GM12878 (cell line): Measurements from ENCODE around the gene SLC35B4. TPM values are rescaled to one million over a fixed set of nuclear protein-coding genes. Genes with fewer than 3 reads are reported as not detected.

ENCODE experiments used
- ATAC-seq: fragments of 200-7000 bp; cut with Tn5 transposase; 3 replicates; pipeline ENCODE4 v1.9.1; 2020; ENCODE audit warnings: mild to moderate bottlenecking, moderate library complexity
- BruUV-seq: library from RNA; stranded (reverse); fragments of 400-500 nt; replicated peaks from 2 replicates; lab custom pipeline; 2021; lab: Mats Ljungman, UMichigan
- CTCF ChIA-PET: fragments of 300-600 bp; sonication (Branson Sonifier 250); formaldehyde crosslinking; extraction: SDS; loops from one replicate; lab custom pipeline; 2021; ENCODE audit warnings: inconsistent platforms; lab: Yijun Ruan, JAX
- POLR2A ChIA-PET: fragments of 350-600 bp; formaldehyde crosslinking; extraction: SDS; loops from one replicate; lab custom pipeline; 2021; ENCODE audit warnings: inconsistent platforms; lab: Charles Lee
- RAD21 ChIA-PET: fragments of 300-600 bp; sonication (Branson Sonifier 250); formaldehyde crosslinking; loops from one replicate; lab custom pipeline; 2023; ENCODE audit warnings: antibody characterized with exemption; ENCODE audit not compliant: unreplicated experiment; lab: Charles Lee
- SMC1A ChIA-PET: fragments of 300-600 bp; sonication (Branson Sonifier 250); formaldehyde crosslinking; loops from one replicate; lab custom pipeline; 2023; ENCODE audit not compliant: unreplicated experiment, uncharacterized antibody; lab: Charles Lee
- DNase-seq: peaks from one replicate; pipeline ENCODE4 v3.0.0-alpha.2; 2011; ENCODE audit warnings: low read depth, low spot score
- FAIRE-seq: peaks from 3 replicates; lab custom pipeline; 2011; peaks lifted over from hg19 to GRCh38; lab: Jason Lieb, UNC
- H2AFZ ChIP-seq: 2 replicates; pipeline ENCODE4 v1.6.0; 2011; ENCODE audit warnings: low read depth, low read length, control low read depth; ENCODE audit not compliant: control insufficient read depth
- H3K27ac ChIP-seq: 2 replicates; pipeline ENCODE4 v1.5.1; 2011; ENCODE audit warnings: control low read depth; ENCODE audit not compliant: control insufficient read depth, insufficient read depth
- H3K27me3 ChIP-seq, 2 experiments: replicated peaks in 1 of 2; 2 replicates each; pipeline versions ENCODE4 v1.6.0 to v1.6.1; 2011; ENCODE audit warnings: low read length in 1 of 2; ENCODE audit not compliant: control insufficient read depth in 2 of 2, insufficient read depth in 2 of 2
- H3K36me3 ChIP-seq, 2 experiments: 2 replicates each; pipeline ENCODE4 v1.5.1; 2011; ENCODE audit warnings: low read length in 1 of 2; ENCODE audit not compliant: control insufficient read depth in 2 of 2, insufficient read depth in 2 of 2
- H3K4me1 ChIP-seq: 2 replicates; pipeline ENCODE4 v1.6.1; 2011; ENCODE audit warnings: mild to moderate bottlenecking, low read length, moderate library complexity, mixed read lengths; ENCODE audit not compliant: control insufficient read depth, insufficient read depth
- H3K4me2 ChIP-seq: 2 replicates; pipeline ENCODE4 v1.6.0; 2011; ENCODE audit warnings: control low read depth; ENCODE audit not compliant: control insufficient read depth, insufficient read depth
- H3K4me3 ChIP-seq: fragments of 200-600 bp; sonication (generic); 2 replicates; pipeline ENCODE4 v1.5.1; 2016
- H3K79me2 ChIP-seq: 2 replicates; pipeline ENCODE4 v1.6.0; 2011; ENCODE audit warnings: low read length; ENCODE audit not compliant: control insufficient read depth, insufficient read depth
- H3K9ac ChIP-seq: 2 replicates; pipeline ENCODE4 v1.8.0; 2011; ENCODE audit warnings: low read length, control low read depth, mixed read lengths; ENCODE audit not compliant: control insufficient read depth, insufficient read depth
- H3K9me3 ChIP-seq: replicated peaks from 3 replicates; pipeline ENCODE4 v1.5.1; 2011; ENCODE audit warnings: mild to moderate bottlenecking, low read length; ENCODE audit not compliant: control insufficient read depth, insufficient read depth
- H4K20me1 ChIP-seq: 2 replicates; pipeline ENCODE4 v1.6.0; 2011; ENCODE audit not compliant: control insufficient read depth, insufficient read depth
- ATF7 ChIP-seq: fragments of 450-650 bp; IDR thresholded peaks from 2 replicates; pipeline ENCODE4 v1.6.1; 2016; ENCODE audit warnings: low read depth, mild to moderate bottlenecking
- EZH2 ChIP-seq: IDR thresholded peaks from 2 replicates; pipeline ENCODE4 v1.6.1; 2012; ENCODE audit warnings: low read depth, mild to moderate bottlenecking, control low read depth, inconsistent platforms, low read length, borderline replicate concordance; ENCODE audit not compliant: control insufficient read depth
- HDGF ChIP-seq: fragments of 450-650 bp; IDR thresholded peaks from 2 replicates; pipeline ENCODE4 v1.6.1; 2016; ENCODE audit warnings: antibody characterized with exemption
- IRF3 ChIP-seq: fragments of 450-650 bp; IDR thresholded peaks from 2 replicates; pipeline ENCODE4 v1.6.1; 2014; ENCODE audit warnings: mild to moderate bottlenecking
- NR2C2 ChIP-seq: IDR thresholded peaks from 2 replicates; pipeline ENCODE4 v1.6.1; 2011; ENCODE audit warnings: borderline replicate concordance, low read depth; ENCODE audit not compliant: control insufficient read depth, insufficient read length
- NR2F1 ChIP-seq: fragments of 450-650 bp; conservative IDR thresholded peaks from 2 replicates; pipeline ENCODE4 v1.6.1; 2017; ENCODE audit warnings: mild to moderate bottlenecking
- RAD21 ChIP-seq: IDR thresholded peaks from 2 replicates; pipeline ENCODE4 v1.6.1; 2011; ENCODE audit warnings: mild to moderate bottlenecking, low read depth, low read length, moderate library complexity; ENCODE audit not compliant: insufficient read depth
- REST ChIP-seq: IDR thresholded peaks from 2 replicates; pipeline ENCODE4 v1.6.1; 2012; ENCODE audit warnings: mild to moderate bottlenecking, low read depth, low read length
- SMARCA5 ChIP-seq: fragments of 450-650 bp; IDR thresholded peaks from 2 replicates; pipeline ENCODE4 v1.6.1; 2017; ENCODE audit warnings: mild to moderate bottlenecking
- SMC3 ChIP-seq: IDR thresholded peaks from 2 replicates; pipeline ENCODE4 v1.6.1; 2011; ENCODE audit warnings: low read length, improper control_type of control experiment, borderline replicate concordance
- SREBF2 ChIP-seq: IDR thresholded peaks from 2 replicates; pipeline ENCODE4 v1.6.1; 2012; ENCODE audit warnings: mild to moderate bottlenecking, low read length
- YY1 ChIP-seq: IDR thresholded peaks from 2 replicates; pipeline ENCODE4 v1.6.1; 2011; ENCODE audit warnings: low read depth, mild to moderate bottlenecking, low read length
- ZNF207 ChIP-seq: fragments of 450-650 bp; IDR thresholded peaks from 2 replicates; pipeline ENCODE4 v1.6.1; 2014; ENCODE audit warnings: antibody characterized with exemption, mild to moderate bottlenecking, borderline replicate concordance
- ZNF274 ChIP-seq: IDR thresholded peaks from one replicate; pipeline ENCODE4 v1.8.0; 2011; ENCODE audit not compliant: insufficient read length, insufficient read depth
- ZNF592 ChIP-seq: fragments of 450-650 bp; IDR thresholded peaks from 2 replicates; pipeline ENCODE4 v1.6.1; 2017; ENCODE audit warnings: mild to moderate bottlenecking, moderate library complexity
- WGBS: methylation state at CpG from one replicate; pipeline ENCODE4 v1.1.6; 2016; ENCODE audit warnings: low lambda C conversion rate; ENCODE audit not compliant: insufficient replicate concordance, insufficient coverage; ENCODE audit errors: missing lambda C conversion rate; 5-methylcytosine and 5-hydroxymethylcytosine counted together
- in situ Hi-C: fragments of 300-500 bp; cut with MboI; formaldehyde crosslinking; loops from 9 replicates; pipeline ENCODE4 v1.14.3; 2018; ENCODE audit warnings: mixed read lengths
- intact Hi-C: fragments of 100-400 bp; cut with micrococcal nuclease; formaldehyde crosslinking; loops from one replicate; pipeline ENCODE4 v1.14.2; 2022; ENCODE audit not compliant: unreplicated experiment
- polyA plus RNA-seq, 11 experiments: library from polyadenylated mRNA; depleted of rRNA in 4 of 11; unstranded in 6 of 11; stranded (reverse) in 5 of 11; fragments of >200 nt; fragmentation: Nextera tagmentation in 4 of 11; fragmentation: Illumina TruSeq in 1 of 11; extraction: Ambion mirVana in 4 of 11; extraction: Trizol in 1 of 11; gene quantifications; 1 replicate in 1 of 11; 2 replicates in 10 of 11; pipeline versions ENCODE4 v1.2.1 to v1.2.3, GENCODE V29; 2011 to 2016; ENCODE audit warnings: inconsistent platforms in 2 of 11, missing spikeins in 2 of 11, low read depth in 1 of 11
- total RNA-seq, 4 experiments: library from RNA; depleted of rRNA in 3 of 4; stranded (reverse); fragments of >200 nt in 3 of 4; fragmentation: Illumina TruSeq in 1 of 4; extraction: Trizol in 1 of 4; gene quantifications; 2 replicates each; pipeline versions ENCODE4 v1.2.1 to v1.2.3, GENCODE V29; 2013 to 2021

Gene SLC35B4
- total and polyA plus RNA-seq, 10 of the 15 experiments (the other 5 are each of a cell fraction or from before 2014, with no cell fraction given) = 3.6 to 23.9 (median 14.0) TPM

DNA sequence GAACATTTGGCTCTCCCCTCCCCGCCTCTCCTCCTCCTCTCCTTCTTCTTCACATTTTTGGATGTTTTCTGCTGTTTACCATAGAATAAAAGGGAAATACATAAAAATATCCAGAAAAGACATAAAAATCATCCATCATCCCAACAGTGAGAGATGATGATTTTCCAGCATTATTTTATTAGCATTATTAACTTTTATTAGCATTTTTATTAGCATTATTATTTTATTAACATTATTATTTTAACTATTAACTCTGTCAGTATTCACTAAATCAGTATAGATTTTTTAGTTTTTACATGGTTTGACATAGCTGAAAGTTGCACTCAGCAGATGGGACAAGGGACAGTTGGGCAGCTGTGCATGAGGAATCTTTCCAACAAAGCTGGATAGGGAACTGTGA, 16.2 kb upstream of the SLC35B4 start:
- H3K9me3 ChIP-seq = no peaks in the 10 kb centered on the region
- no TSS peak for BruUV-seq
- DNase-seq = no peak
- no peaks in the 10 kb centered on the region; a peak in 1 of 4 replicates for H3K27me3 ChIP-seq
- H3K36me3 ChIP-seq = no peaks in the 10 kb centered on the region
- TF ChIP-seq NR2F1 (no peak), HDGF (no peak), ZNF207 (no peak), YY1 (no peak), EZH2 (no peak), SMC3 (no peak), IRF3 (no peak), NR2C2 (no peak), ATF7 (no peak), REST (no peak), ZNF592 (no peak), SREBF2 (no peak), ZNF274 (no peak), RAD21 (no peak), SMARCA5 (no peak)
- H2AFZ ChIP-seq = no peak overlapping the region
- no peaks in the 10 kb centered on the region for H4K20me1 ChIP-seq
- POLR2A ChIA-PET = interaction anchor here (0.6 kb wide), 1 partner anchor 215 kb away, joined by 3 read pairs; no protein-coding TSS in a partner anchor
- H3K4me3 ChIP-seq = no peak overlapping the region
- no peak overlapping the region for H3K27ac ChIP-seq
- no peak overlapping the region for H3K4me2 ChIP-seq
- no peaks in the 10 kb centered on the region for H3K79me2 ChIP-seq
- intact Hi-C loops = no loop called here
- no peak for ATAC-seq
- CTCF ChIA-PET = no interaction called here
- H3K9ac ChIP-seq = no peak overlapping the region
- no peaks in the 10 kb centered on the region; the same call in 1 of the 2 replicates for H3K4me1 ChIP-seq
- in situ Hi-C loops = no loop called here
- no peak for FAIRE-seq
- SMC1A ChIA-PET = interaction anchor here (0.5 to 1.5 kb wide), 2 partner anchors 16 to 670 kb away, joined by 3 read pairs; partner anchors contain the start of gene SLC35B4
- 0% methylated on average over 1 of the region's 1 CpG for WGBS
- RAD21 ChIA-PET = no interaction called here
